K562 treated with DMSO at 1 percent for 48 hours (cell line): ENCODE measurements around the gene MYO19. TPM values are rescaled to one million over a fixed set of nuclear protein-coding genes. Genes with fewer than 3 reads are reported as not detected.

ENCODE experiments used
- total RNA-seq: library from RNA; unstranded; fragments of 300-600 nt; gene quantifications from 2 replicates; pipeline ENCODE4 v1.2.3, GENCODE V29; 2022; ENCODE audit warnings: low replicate concordance; ENCODE audit errors: extremely low read depth

Gene MYO19
- not detected in 2 replicates for total RNA-seq

GRCh38 chr17:36534840-36535668 lies at the start of gene MYO19, which contains the start of gene PIGW:
Gene MYO19, minus strand, starts transcription at chr17:36534868. Its CDS starts 2,330 bp downstream, at chr17:36532538.
Gene PIGW, plus strand, starts transcription at chr17:36534987. Its CDS starts 2,115 bp downstream, at chr17:36537102.

GRCh38 chr17:36544307-36545076 lies 9.8 kb upstream of the MYO19 start, which contains the start of gene GGNBP2:
Gene GGNBP2, plus strand, starts transcription at chr17:36544919. Its CDS starts 806 bp downstream, at chr17:36545725.

GRCh38 chr17:36486204-36487194 lies 48.2 kb downstream of the MYO19 start, which contains the start of gene ZNHIT3:
Gene ZNHIT3, plus strand, starts transcription at chr17:36486681. Its CDS starts 19 bp downstream, at chr17:36486700.

Other genes starting within 250 kb of the MYO19 start
- not detected in 2 replicates for gene TBC1D3G, start 211.0 kb downstream of the MYO19 start, total RNA-seq
- gene TBC1D3H, start 146.4 kb downstream of the MYO19 start, total RNA-seq = not detected in 2 replicates
- not detected in 2 replicates for gene ZNHIT3, start 48.2 kb downstream of the MYO19 start, total RNA-seq
- not detected in 2 replicates for gene PIGW, start 119 bp upstream of the MYO19 start, total RNA-seq
- gene GGNBP2, start 10.1 kb upstream of the MYO19 start, total RNA-seq = not detected in 2 replicates
- not detected in 2 replicates for gene DHRS11, start 57.0 kb upstream of the MYO19 start, total RNA-seq
- not detected in 2 replicates for gene MRM1, start 66.7 kb upstream of the MYO19 start, total RNA-seq